ENCODE data around the gene RUNX1.

- no peak for TF ChIP-seq POLR2AphosphoS5 (IDR thresholded peaks at IDR 0.05; ENCODE audit: low read depth, low read length)
- no peak for TF ChIP-seq POLR2A (IDR thresholded peaks at IDR 0.05; ENCODE audit: low read depth, low read length)
Observed at GRCh38 chr21:34989337-34990151, 59.6 kb downstream of the RUNX1 start.
